GM23248 (cell line): ENCODE data around the gene NSD1. TPM values are rescaled to one million over a fixed set of nuclear protein-coding genes. Genes with fewer than 3 reads are reported as not detected.
A peak's percentile ranks its signal among the peaks of the same experiment; 100 is the strongest.

Experiments used
- DNase-seq: peaks from one replicate; pipeline ENCODE4 v3.0.0-alpha.2; 2015
- H2AFZ ChIP-seq: fragments of 200-600 bp; sonication (generic); 2 replicates; pipeline ENCODE4 v1.6.1; 2016; ENCODE audit warnings: antibody characterized with exemption
- H3F3A ChIP-seq: fragments of 200-600 bp; sonication (generic); 2 replicates; pipeline ENCODE4 v1.6.1; 2016; ENCODE audit warnings: mild to moderate bottlenecking, antibody characterized with exemption, mixed run types; ENCODE audit not compliant: insufficient read depth
- H3K27ac ChIP-seq: fragments of 200-600 bp; sonication (generic); 2 replicates; pipeline ENCODE4 v1.5.1; 2016; ENCODE audit warnings: mild to moderate bottlenecking
- H3K27me3 ChIP-seq: fragments of 200-600 bp; sonication (generic); replicated peaks from 2 replicates; pipeline ENCODE4 v1.6.1; 2016; ENCODE audit warnings: mild to moderate bottlenecking; ENCODE audit not compliant: insufficient read depth
- H3K36me3 ChIP-seq: fragments of 200-600 bp; sonication (generic); 2 replicates; pipeline ENCODE4 v1.6.1; 2016; ENCODE audit warnings: low read depth, mild to moderate bottlenecking
- H3K4me1 ChIP-seq: fragments of 200-600 bp; sonication (generic); 2 replicates; pipeline ENCODE4 v1.6.1; 2016; ENCODE audit warnings: mild to moderate bottlenecking; ENCODE audit not compliant: insufficient read depth
- H3K4me2 ChIP-seq: fragments of 200-600 bp; sonication (generic); one replicate; pipeline ENCODE4 v1.6.1; 2016; ENCODE audit warnings: mild to moderate bottlenecking; ENCODE audit not compliant: unreplicated experiment
- H3K4me3 ChIP-seq: fragments of 200-600 bp; sonication (generic); 2 replicates; pipeline ENCODE4 v1.5.1; 2016; ENCODE audit warnings: mild to moderate bottlenecking
- H3K79me2 ChIP-seq: fragments of 200-600 bp; sonication (generic); 2 replicates; pipeline ENCODE4 v1.6.1; 2016; ENCODE audit warnings: mild to moderate bottlenecking; ENCODE audit not compliant: insufficient read depth
- H3K9ac ChIP-seq: fragments of 200-600 bp; sonication (generic); 2 replicates; pipeline ENCODE4 v1.6.1; 2016; ENCODE audit warnings: mild to moderate bottlenecking
- H3K9me2 ChIP-seq: fragments of 200-600 bp; sonication (generic); 2 replicates; pipeline ENCODE4 v1.6.1; 2016; ENCODE audit warnings: mixed run types, mild to moderate bottlenecking, moderate library complexity; ENCODE audit not compliant: insufficient read depth
- H3K9me3 ChIP-seq: fragments of 200-600 bp; sonication (generic); one replicate; pipeline ENCODE4 v1.6.1; 2017; ENCODE audit warnings: low read depth
- H4K20me1 ChIP-seq: fragments of 200-600 bp; sonication (generic); 2 replicates; pipeline ENCODE4 v1.6.0; 2016; ENCODE audit not compliant: insufficient read depth
- EZH2 ChIP-seq: fragments of 200-600 bp; sonication (generic); IDR thresholded peaks from 2 replicates; pipeline ENCODE4 v1.6.1; 2018; ENCODE audit warnings: antibody characterized with exemption, mild to moderate bottlenecking; ENCODE audit not compliant: insufficient read depth, poor library complexity, severe bottlenecking
- EZH2phosphoT487 ChIP-seq: fragments of 200-600 bp; sonication (generic); IDR thresholded peaks from 2 replicates; pipeline ENCODE4 v1.6.1; 2018; ENCODE audit warnings: antibody characterized with exemption, moderate library complexity, mild to moderate bottlenecking, low read depth; ENCODE audit not compliant: insufficient read depth
- WGBS, 2 experiments: methylation state at CpG; one replicate each; pipeline ENCODE4 v1.1.6; 2015 to 2017; ENCODE audit warnings: low lambda C conversion rate in 2 of 2, low coverage in 1 of 2; ENCODE audit errors: missing lambda C conversion rate in 2 of 2; 5-methylcytosine and 5-hydroxymethylcytosine counted together
- in situ Hi-C: fragments of 300-500 bp; cut with MboI; formaldehyde crosslinking; loops from 2 replicates; pipeline ENCODE4 v1.15.0; 2020
- polyA plus RNA-seq: library from polyadenylated mRNA; unstranded; fragments of >200 nt; fragmentation: Nextera tagmentation; extraction: Ambion mirVana; gene quantifications from 2 replicates; pipeline ENCODE4 v1.2.1, GENCODE V29; 2016
- total RNA-seq: library from RNA; depleted of rRNA; stranded (reverse); fragments of >200 nt; shearing (Covaris generic); gene quantifications from 2 replicates; pipeline ENCODE4 v1.2.3, GENCODE V29; 2014

The NSD1 gene
- total and polyA plus RNA-seq, 2 experiments from 2014 or later, result 25.9 to 31.9 TPM

- no peaks in the 10 kb centered on the region for H3K79me2 ChIP-seq
- H4K20me1 ChIP-seq, result no peaks in the 10 kb centered on the region
- no peaks in the 10 kb centered on the region for H3K9me2 ChIP-seq
- no peak overlapping the region for H3K27ac ChIP-seq
- DNase-seq, result peak; percentile 52
- H2AFZ ChIP-seq, result no peak overlapping the region
- H3K4me3 ChIP-seq, result no peak overlapping the region
- WGBS, 2 experiments, result 30 to 34% methylated on average over 5 to 6 of the region's 6 CpGs
- no peak overlapping the region for H3K9ac ChIP-seq
- TF ChIP-seq EZH2phosphoT487 (no peak), EZH2 (no peak)
- H3K9me3 ChIP-seq, result no peaks in the 10 kb centered on the region
- no peaks in the 10 kb centered on the region for H3K36me3 ChIP-seq
- H3K4me2 ChIP-seq, result no peak overlapping the region
- no peaks in the 10 kb centered on the region for H3K4me1 ChIP-seq
- H3F3A ChIP-seq, result no peaks in the 10 kb centered on the region
- in situ Hi-C loops, result no loop called here
- H3K27me3 ChIP-seq, result peaks cover 10% of the 10 kb centered on the region; the same call in 1 of the 2 replicates
Measured at GRCh38 chr5:177100714-177101121, 32.9 kb upstream of the NSD1 start.

- H3K36me3 ChIP-seq, result no peaks in the 10 kb centered on the region
- no peak for DNase-seq
- no peak overlapping the region for H3K27ac ChIP-seq
- no peak overlapping the region for H3K4me2 ChIP-seq
- no peaks in the 10 kb centered on the region for H3K9me2 ChIP-seq
- no peaks in the 10 kb centered on the region for H3K4me1 ChIP-seq
- in situ Hi-C loops, result no loop called here
- WGBS, 2 experiments, result 52 to 54% methylated on average over 9 of the region's 9 CpGs
- H4K20me1 ChIP-seq, result no peaks in the 10 kb centered on the region
- H3K9me3 ChIP-seq, result no peaks in the 10 kb centered on the region
- H3K27me3 ChIP-seq, result peaks cover 10% of the 10 kb centered on the region; the same call in 1 of the 2 replicates
- H3F3A ChIP-seq, result no peaks in the 10 kb centered on the region
- H3K79me2 ChIP-seq, result no peaks in the 10 kb centered on the region
- H2AFZ ChIP-seq, result no peak overlapping the region
- no peak overlapping the region for H3K9ac ChIP-seq
- no peak overlapping the region for H3K4me3 ChIP-seq
- TF ChIP-seq EZH2phosphoT487 (no peak), EZH2 (no peak)
Measured at GRCh38 chr5:177103523-177104253, 29.9 kb upstream of the NSD1 start.

DNA sequence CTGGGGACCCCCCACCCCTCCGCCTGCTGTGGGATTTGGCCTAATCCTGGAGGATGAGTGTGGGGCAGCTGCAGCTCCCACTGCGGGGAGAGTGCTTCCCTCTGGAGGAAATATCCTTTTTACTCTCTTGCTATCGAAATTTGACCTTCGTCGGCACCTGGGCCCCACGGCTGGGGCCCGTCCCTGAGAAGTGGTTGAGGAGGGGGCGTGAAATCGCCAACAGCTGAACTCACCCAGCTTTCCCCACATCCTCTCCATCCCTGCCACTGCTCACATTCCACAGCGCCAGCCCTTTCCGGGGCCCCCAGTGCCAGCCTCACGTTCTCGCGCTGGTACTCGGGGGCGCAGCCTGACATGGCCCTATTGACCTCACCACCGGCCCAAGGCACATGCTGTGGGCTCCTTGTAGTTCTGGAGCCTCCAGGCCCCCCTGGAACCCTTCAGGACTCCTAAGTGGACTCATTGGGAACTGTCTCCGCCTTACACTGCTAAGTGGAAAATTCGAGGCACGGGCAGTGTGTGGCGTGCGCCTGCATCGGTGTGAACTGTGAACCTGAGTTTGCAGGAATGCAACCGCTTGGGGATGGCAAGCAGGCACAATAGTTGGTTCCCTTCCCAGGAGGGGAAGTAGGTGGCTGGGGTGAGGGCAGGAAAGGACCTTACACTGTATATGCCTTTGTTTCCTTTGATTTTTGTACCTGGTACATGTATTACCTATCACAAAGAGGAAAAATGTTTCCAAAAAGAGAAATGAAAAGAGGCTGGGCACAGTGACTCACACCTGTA lies 27.7 kb upstream of the NSD1 start:
- Histone ChIP-seq H3K27ac (no peak overlapping the region), H3K79me2 (no peaks in the 10 kb centered on the region), H3K4me2 (no peak overlapping the region), H2AFZ (no peak overlapping the region), H3F3A (no peaks in the 10 kb centered on the region), H3K9ac (no peak overlapping the region), H3K4me1 (no peaks in the 10 kb centered on the region), H3K36me3 (no peaks in the 10 kb centered on the region), H3K9me3 (no peaks in the 10 kb centered on the region), H3K27me3 (peaks cover 10% of the 10 kb centered on the region; the same call in 1 of the 2 replicates), H3K9me2 (no peaks in the 10 kb centered on the region), H3K4me3 (no peak overlapping the region), H4K20me1 (no peaks in the 10 kb centered on the region)
- TF ChIP-seq EZH2phosphoT487, result no peak
- no peak for TF ChIP-seq EZH2
- in situ Hi-C loops, result no loop called here
- no peak for DNase-seq
- 49 to 63% methylated on average over 18 to 24 of the region's 24 CpGs for WGBS, 2 experiments

- Histone ChIP-seq H3K4me3 (no peak overlapping the region), H3K9me3 (no peaks in the 10 kb centered on the region), H3K9me2 (no peaks in the 10 kb centered on the region), H3K27me3 (peaks cover 10% of the 10 kb centered on the region; the same call in 1 of the 2 replicates), H4K20me1 (no peaks in the 10 kb centered on the region), H3K4me2 (no peak overlapping the region), H3K9ac (no peak overlapping the region), H3K79me2 (no peaks in the 10 kb centered on the region), H2AFZ (no peak overlapping the region), H3K4me1 (no peaks in the 10 kb centered on the region), H3K36me3 (no peaks in the 10 kb centered on the region), H3F3A (no peaks in the 10 kb centered on the region), H3K27ac (no peak overlapping the region)
- TF ChIP-seq EZH2phosphoT487 (no peak), EZH2 (no peak)
- WGBS, 2 experiments, result 67 to 74% methylated on average over 4 of the region's 4 CpGs
- no peak for DNase-seq
- in situ Hi-C loops, result no loop called here
Measured at GRCh38 chr5:177107159-177107558, 26.4 kb upstream of the NSD1 start.
